ENCODE results near the gene C16orf95. TPM values are rescaled to one million over a fixed set of nuclear protein-coding genes. Genes with fewer than 3 reads are reported as not detected.

Gene C16orf95
- total RNA-seq, 1 donor from 2014 or later = 4.8 TPM

DNA sequence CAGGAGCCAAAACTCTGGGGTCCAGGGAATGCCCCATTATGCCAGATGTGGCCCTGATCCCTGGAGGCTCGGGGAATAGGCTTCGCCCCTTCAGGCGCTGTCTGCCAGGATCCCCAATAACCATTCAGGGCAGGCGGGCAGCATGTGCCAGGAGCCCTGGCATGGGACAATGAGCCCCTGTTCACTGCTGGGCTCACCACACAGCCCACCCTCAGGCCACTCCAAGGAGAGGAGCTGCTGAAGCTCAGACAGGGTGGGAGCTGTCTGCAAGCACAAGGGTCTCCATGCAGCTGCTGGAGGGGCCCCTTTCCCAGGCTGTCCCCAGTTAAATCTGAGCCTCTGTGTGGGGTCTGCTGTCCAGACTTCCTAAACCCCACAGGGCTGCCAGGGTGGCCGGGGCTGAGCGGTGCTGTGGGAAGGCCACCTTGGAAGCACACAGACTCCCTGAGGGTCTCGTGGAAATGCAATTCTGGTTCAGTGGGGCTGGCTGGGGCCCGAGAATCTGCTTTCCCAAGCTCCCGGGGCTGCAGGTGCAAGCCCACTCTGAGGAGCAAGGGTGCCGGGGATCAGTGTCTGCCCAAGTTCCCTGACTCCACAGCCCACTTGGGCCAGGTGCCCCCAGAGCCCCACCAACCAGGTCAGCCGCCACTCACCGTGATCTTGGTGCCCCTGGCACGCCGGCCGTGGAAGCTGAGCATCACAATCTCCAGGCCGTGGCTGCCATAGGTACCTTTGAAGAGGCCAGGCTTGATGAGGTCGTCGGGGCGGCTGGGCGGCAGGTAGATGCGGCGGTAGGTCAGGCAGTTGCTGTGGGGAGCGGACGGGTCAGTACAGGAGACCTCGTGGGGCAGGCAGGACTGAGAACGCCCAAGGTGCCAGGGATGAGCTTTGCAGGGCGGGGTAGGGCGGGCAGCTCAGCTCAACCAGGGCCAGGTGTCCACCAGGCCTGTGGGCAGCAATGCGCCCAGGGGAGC is 17.7 kb upstream of the C16orf95 start:
- H3K27ac ChIP-seq = no peak overlapping the region
- H3K9ac ChIP-seq = no peak overlapping the region
- no peaks in the 10 kb centered on the region for H3F3A ChIP-seq (ENCODE audit: low read depth)
- no peak overlapping the region for H3K4me3 ChIP-seq
- no peaks in the 10 kb centered on the region for H3K9me3 Mint-ChIP-seq
- H3K4me1 ChIP-seq = no peaks in the 10 kb centered on the region
- no peaks in the 10 kb centered on the region for H3K9me3 ChIP-seq (ENCODE audit: low read depth)
- TF ChIP-seq EZH2 (IDR thresholded peaks at IDR 0.05) (no peak), EZH2phosphoT487 (IDR thresholded peaks at IDR 0.05) (no peak)
- TF ChIP-seq, protein P1, sequence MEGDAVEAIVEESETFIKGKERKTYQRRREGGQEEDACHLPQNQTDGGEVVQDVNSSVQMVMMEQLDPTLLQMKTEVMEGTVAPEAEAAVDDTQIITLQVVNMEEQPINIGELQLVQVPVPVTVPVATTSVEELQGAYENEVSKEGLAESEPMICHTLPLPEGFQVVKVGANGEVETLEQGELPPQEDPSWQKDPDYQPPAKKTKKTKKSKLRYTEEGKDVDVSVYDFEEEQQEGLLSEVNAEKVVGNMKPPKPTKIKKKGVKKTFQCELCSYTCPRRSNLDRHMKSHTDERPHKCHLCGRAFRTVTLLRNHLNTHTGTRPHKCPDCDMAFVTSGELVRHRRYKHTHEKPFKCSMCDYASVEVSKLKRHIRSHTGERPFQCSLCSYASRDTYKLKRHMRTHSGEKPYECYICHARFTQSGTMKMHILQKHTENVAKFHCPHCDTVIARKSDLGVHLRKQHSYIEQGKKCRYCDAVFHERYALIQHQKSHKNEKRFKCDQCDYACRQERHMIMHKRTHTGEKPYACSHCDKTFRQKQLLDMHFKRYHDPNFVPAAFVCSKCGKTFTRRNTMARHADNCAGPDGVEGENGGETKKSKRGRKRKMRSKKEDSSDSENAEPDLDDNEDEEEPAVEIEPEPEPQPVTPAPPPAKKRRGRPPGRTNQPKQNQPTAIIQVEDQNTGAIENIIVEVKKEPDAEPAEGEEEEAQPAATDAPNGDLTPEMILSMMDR (IDR thresholded peaks at IDR 0.05) = no peak
- H3K79me2 ChIP-seq (ENCODE audit: low read depth) = no peaks in the 10 kb centered on the region
- no peaks in the 10 kb centered on the region for H3K4me1 Mint-ChIP-seq
- no peaks in the 10 kb centered on the region for H3K36me3 ChIP-seq
- no peaks in the 10 kb centered on the region for H4K20me1 ChIP-seq (ENCODE audit: low read depth)
- H3K27ac Mint-ChIP-seq = no peak overlapping the region
- H2AFZ ChIP-seq (replicated peaks) = no peak overlapping the region
- peaks cover 12% of the 10 kb centered on the region for H3K36me3 Mint-ChIP-seq
- H3K27me3 ChIP-seq = no peaks in the 10 kb centered on the region
- DNase-seq (ENCODE audit: low spot score) = no peak
- peaks cover 2% of the 10 kb centered on the region for H3K27me3 Mint-ChIP-seq (ENCODE audit: insufficient read depth, low read depth)
- H3K4me2 ChIP-seq = no peak overlapping the region
- no peak overlapping the region for H3K4me3 Mint-ChIP-seq

DNA sequence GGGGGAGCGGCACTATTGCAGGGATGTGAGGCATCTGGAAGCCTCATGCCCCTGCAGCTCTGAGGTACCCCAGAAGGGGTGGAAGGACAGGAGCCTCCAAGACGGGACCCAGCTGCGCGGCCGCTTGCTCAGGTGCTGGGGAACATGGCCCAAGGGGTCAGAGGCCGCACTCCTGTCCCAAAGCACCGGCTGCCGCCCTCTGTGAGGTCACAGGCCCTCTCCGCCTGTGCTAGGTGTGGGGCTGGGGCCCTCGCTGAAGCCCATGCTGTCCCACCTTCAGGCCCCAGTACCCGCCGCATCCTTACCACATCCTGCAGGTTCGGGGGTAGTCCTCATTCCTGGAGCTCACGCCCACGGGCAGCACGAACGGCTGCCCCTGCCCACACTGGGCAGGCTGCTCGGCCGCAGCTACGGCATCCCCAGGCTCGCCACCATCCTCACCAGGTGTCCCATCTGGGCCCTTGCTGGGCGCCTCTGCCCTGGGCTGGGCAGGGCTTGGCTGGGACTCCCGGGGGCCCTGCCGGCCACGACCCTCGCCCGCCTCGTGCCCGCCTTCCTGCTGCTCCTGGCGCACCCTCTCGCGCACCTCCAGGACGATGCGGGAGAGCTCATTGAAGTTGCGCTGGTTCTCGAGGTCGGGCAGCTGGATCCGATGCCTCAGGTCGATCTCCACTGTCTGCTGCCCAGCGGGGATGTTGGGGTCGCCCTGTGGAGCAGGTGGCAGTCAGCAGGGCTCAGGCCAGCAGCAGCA is 16.6 kb upstream of the C16orf95 start:
- no peak overlapping the region for H3K27ac Mint-ChIP-seq
- Histone ChIP-seq H3K27ac (no peak overlapping the region), H3K9ac (no peak overlapping the region), H3K4me2 (no peak overlapping the region), H3K4me3 (no peak overlapping the region), H3K36me3 (no peaks in the 10 kb centered on the region), H2AFZ (replicated peaks) (no peak overlapping the region), H3F3A (ENCODE audit: low read depth) (no peaks in the 10 kb centered on the region), H3K79me2 (ENCODE audit: low read depth) (no peaks in the 10 kb centered on the region), H4K20me1 (ENCODE audit: low read depth) (no peaks in the 10 kb centered on the region), H3K4me1 (no peaks in the 10 kb centered on the region), H3K9me3 (ENCODE audit: low read depth) (no peaks in the 10 kb centered on the region), H3K27me3 (no peaks in the 10 kb centered on the region)
- H3K4me1 Mint-ChIP-seq = no peaks in the 10 kb centered on the region
- no peak for DNase-seq (ENCODE audit: low spot score)
- no peaks in the 10 kb centered on the region for H3K9me3 Mint-ChIP-seq
- TF ChIP-seq, protein P1 (IDR thresholded peaks at IDR 0.05) = no peak
- TF ChIP-seq EZH2 (IDR thresholded peaks at IDR 0.05) (no peak), EZH2phosphoT487 (IDR thresholded peaks at IDR 0.05) (no peak)
- H3K36me3 Mint-ChIP-seq = peaks cover 10% of the 10 kb centered on the region
- H3K4me3 Mint-ChIP-seq = no peak overlapping the region
- peaks cover 2% of the 10 kb centered on the region for H3K27me3 Mint-ChIP-seq (ENCODE audit: insufficient read depth, low read depth)

DNA sequence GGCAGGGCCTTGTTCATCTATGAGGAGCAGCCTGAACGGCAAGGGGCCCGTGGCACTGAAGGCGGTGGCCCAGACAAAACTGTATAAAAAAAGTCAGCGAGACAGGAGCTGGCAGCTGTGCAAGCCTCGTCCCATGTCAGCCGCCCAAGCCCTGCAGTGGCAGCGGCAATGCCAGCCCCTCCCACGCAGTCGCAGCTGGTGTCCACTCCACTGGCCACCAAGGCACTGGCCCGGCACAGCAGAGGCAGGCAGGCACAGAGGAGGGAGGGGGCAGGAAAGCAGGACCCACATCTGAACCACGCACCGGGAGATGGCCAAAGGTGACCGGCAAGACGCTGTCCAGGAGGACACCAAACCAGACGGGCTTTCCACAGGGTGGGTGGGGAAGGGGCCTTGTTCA is 15.9 kb upstream of the C16orf95 start:
- no peaks in the 10 kb centered on the region for H3K4me1 Mint-ChIP-seq
- H3K27me3 ChIP-seq = no peaks in the 10 kb centered on the region
- H3K4me1 ChIP-seq = no peaks in the 10 kb centered on the region
- TF ChIP-seq EZH2 (IDR thresholded peaks at IDR 0.05) = no peak
- TF ChIP-seq EZH2phosphoT487 (IDR thresholded peaks at IDR 0.05) = no peak
- TF ChIP-seq, protein P1 (IDR thresholded peaks at IDR 0.05) = no peak
- peaks cover 8% of the 10 kb centered on the region for H3K36me3 Mint-ChIP-seq
- no peak overlapping the region for H2AFZ ChIP-seq (replicated peaks)
- no peaks in the 10 kb centered on the region for H4K20me1 ChIP-seq (ENCODE audit: low read depth)
- H3K4me2 ChIP-seq = no peak overlapping the region
- H3K9me3 Mint-ChIP-seq = no peaks in the 10 kb centered on the region
- H3K9me3 ChIP-seq (ENCODE audit: low read depth) = no peaks in the 10 kb centered on the region
- H3K4me3 Mint-ChIP-seq = no peak overlapping the region
- DNase-seq (ENCODE audit: low spot score) = no peak
- H3K4me3 ChIP-seq = no peak overlapping the region
- H3K27ac Mint-ChIP-seq = no peak overlapping the region
- H3K79me2 ChIP-seq (ENCODE audit: low read depth) = no peaks in the 10 kb centered on the region
- H3K36me3 ChIP-seq = no peaks in the 10 kb centered on the region
- H3F3A ChIP-seq (ENCODE audit: low read depth) = no peaks in the 10 kb centered on the region
- H3K27ac ChIP-seq = no peak overlapping the region
- H3K9ac ChIP-seq = no peak overlapping the region
- no peaks in the 10 kb centered on the region for H3K27me3 Mint-ChIP-seq (ENCODE audit: insufficient read depth, low read depth)
